NCI-H446 treated with DMSO at 0.1 percent for 48 hours (cell line): Measurements from ENCODE around the gene RAC2.
"Not testable (repeated sequence)": the region's sequence is repeated elsewhere in the genome, so short reads cannot be mapped to it uniquely, and the experiment has no call there.

Source experiments
- DNase-seq: peaks from one replicate; lab custom pipeline; 2025; lab: John Stamatoyannopoulos, UW

RAC2 gene

DNA sequence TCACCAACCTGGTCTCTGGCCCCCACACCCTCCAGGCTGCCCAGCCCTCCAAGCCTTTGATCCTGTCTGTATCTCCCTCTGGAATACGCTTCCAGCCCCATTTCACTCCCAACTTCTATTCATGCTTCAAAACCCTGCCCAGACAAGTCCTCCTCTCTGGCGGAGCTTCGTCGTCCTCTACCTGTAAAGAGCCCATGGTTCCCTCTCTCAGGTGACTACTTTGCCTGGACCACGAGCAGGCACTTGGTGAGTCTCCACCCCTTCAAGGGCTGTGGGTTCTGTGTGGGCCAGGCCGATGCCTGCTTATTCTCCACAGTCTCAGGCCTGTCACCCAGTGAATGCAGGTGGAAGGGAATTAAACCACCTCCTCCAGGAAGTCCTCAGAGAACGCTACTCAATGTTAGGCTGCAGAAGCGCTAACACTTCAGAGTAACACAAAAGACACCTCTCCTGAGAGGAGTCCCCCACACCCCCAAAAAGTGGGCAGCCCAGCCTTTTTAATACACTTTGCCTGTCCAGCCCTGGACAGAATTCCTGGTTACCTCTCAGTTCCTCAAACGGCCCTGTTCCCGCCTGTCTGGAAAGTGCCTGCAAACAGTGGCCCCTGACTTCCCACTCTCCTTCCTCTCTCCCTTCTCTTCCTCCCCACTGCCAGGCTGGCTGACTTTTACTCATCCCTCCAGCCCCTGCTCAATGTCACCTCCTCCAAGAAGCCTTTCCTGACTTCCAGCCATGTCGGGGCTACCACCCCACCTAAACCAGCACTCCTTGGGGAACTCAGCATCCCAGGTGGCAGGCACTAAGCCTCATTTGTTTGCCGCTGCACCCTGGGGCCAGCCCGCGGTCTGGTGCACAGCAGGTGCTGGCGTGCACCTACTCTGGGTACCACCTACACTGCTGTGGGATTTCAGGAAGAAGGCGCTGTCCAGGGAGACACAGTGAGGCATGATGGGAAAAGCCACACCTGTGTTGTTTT is 9.0 kb downstream of the RAC2 start:
- no peak for DNase-seq

DNA sequence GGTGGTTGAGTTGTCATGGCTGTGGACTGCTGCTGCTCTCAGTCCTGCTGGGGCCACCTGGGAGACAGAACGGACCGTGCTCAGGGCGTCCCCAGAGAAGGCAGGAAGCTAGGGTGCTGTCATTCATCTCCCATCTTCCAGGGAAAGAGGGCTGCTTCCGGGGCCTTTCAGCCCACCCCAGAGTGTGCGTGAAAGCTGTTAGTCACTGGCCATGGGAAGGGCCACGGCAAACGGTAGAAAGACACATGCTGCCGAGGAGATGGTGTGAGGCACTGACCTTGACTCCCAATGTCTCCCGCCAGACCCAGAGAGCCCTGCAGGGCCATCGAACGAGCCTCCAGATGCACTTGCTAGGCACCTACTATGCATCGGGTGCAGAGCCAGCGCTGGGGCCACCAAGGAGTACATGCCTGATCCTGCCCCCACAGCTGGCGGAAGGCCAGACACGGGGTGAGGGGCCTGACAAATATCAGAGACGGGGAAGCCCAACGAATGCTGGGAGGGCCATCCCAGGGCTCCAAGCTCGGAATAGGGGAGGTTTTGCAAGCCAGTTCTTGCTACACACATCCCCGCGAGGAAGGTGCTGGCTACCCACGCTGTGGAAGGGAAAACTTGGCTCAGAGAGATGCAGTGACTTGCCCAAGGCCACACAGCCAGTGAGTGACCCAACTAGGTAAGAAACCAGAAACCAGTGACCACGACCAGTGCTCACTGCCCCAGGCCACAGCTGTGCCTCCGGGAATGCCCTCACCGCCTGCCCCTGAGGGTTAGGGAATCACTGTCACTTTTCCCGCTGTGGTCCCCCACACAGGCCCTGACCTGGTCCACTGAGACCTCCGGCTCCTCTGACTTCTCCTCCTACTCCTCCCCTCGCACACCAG is 10.1 kb downstream of the RAC2 start:
- no peak for DNase-seq

- DNase-seq = not testable (repeated sequence)
Observed at GRCh38 chr22:37233371-37233750, 10.7 kb downstream of the RAC2 start.

DNA sequence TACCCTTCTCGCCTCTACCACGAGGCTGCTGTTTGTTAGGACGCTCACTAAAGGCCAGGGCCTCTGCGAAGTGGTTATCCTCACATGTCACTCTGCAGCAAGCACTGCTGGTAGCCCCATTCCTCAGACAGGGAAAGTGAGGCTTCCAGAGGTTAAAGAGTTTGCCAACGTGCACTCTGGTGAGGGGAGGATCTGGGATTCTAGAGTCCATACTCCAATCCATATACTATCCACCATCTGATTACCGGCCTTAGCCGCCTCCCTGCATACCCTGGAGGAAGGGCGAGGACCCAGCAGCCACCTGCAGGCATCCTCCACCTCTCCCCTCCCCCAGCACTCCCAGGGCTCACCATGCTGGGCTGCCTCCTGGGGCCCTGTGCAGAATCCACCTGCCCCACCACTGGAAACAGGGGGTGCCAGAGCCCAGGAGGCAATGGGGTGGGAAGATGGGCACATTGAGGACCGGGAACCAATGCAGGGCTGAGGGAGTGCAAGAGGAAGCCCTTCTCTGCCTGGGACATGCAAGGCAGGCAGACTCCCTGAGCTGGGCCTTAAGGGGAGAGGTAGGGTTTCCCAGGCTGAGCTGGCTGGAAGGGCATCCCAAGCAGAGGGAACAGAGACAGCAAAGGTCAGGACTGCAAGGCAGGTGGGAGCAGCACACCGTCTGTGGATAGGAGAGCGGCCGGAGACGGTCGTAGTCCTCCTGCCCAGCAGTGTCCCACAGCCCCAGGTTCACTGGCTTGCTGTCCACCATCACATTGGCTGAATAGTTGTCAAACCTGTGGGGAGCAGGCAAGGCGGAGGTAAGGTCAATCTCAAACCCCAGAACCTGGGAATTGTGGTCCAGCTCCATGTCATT is 11.7 kb downstream of the RAC2 start:
- no peak for DNase-seq

DNA sequence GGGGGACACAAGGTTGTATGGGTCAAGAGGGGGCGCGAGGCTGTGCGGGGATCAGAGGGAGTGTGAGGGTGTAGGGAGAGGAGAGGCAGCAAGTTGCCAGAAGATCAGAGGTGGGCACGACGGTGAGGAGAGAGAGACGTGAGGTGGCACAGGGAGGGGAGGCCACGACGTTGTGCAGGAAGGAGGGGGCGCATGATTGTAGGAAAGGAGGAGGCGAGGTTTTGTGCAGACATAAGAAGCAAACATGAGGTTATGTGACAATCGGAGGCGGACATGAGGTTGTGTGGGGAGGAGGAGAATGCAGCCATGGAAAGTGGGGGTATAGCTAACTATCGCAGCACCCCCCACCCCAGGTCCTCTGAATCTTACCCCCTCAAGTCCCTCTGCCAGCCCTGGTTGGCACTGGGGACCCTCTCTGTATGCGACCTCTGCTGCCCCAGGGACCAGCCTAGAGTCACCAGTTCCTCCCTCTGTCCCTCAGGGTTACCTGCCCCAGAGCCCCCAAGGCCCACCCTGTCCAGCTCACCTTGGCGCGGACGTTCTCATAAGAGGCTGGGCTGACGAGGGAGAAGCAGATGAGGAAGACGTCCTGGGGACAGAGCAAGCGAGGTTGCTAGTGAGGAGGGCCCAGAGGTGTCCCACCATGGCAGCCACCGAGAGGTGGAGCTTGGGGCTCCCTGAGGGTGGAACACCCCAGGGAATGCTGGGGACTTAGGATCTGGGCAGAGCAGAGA is 12.5 kb downstream of the RAC2 start:
- DNase-seq = no peak

DNA sequence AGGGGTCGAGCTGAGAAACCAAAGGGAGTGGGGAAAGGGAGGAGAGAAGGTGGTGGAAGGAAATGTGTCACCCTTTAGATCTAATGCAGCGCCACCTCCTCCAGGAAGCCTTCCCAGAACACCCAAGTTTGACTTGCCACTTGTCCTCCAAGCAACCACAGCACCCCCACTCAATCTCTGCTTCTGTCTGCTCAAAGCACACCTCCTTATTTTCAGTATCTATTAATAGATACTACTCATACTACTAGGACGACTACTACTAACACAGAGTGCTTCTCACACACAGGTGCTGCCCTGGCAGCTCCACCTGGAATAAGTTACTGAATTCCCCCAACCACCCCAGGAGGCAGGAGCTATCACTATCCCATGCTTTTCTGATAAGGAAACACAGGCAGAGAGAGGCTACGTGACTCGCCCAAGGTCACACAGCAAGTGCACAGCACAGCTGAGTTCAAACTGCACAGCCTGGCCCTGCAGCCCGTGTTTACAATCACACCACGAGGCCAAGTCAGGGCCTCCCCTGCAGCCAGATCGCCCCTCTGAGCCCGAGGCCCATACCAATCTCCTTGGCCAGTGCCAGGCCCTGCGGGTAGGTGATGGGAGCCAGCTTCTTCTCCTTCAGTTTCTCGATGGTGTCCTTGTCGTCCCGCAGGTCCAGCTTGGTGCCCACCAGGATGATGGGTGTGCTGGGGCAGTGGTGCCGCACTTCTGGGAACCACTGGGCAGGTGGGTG is 13.2 kb downstream of the RAC2 start:
- no peak for DNase-seq

GRCh38 chr22:37229805-37230672 is 14.0 kb downstream of the RAC2 start:
- no peak for DNase-seq

- no peak for DNase-seq
Observed at GRCh38 chr22:37229012-37229804, 14.9 kb downstream of the RAC2 start.

GRCh38 chr22:37228106-37229011 is 15.7 kb downstream of the RAC2 start:
- no peak for DNase-seq

DNA sequence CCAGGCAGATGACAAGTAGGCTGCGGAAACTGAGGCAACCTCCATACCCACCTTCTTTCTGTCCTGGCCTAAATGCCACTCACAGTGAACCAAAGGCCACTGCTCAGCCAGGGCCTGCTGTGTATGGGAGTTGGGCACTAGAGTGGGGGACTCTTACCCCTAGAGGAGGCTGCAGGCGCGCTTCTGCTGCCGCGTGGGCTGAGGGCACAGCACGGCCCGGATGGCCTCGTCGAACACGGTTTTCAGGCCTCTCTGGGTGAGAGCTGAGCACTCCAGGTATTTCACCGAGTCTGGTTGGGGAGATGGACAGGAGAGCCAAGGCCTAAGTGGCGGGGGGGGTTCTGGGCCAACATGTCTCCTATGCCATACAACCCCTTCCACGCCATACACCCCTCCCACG is 17.6 kb downstream of the RAC2 start:
- DNase-seq = no peak

- DNase-seq = no peak
Observed at GRCh38 chr22:37226087-37226486, 18.0 kb downstream of the RAC2 start.

- no peak for DNase-seq
Observed at GRCh38 chr22:37225481-37225880, 18.6 kb downstream of the RAC2 start.

GRCh38 chr22:37224757-37225420 is 19.2 kb downstream of the RAC2 start:
- DNase-seq = no peak

- DNase-seq = no peak
Observed at GRCh38 chr22:37223965-37224551, 20.0 kb downstream of the RAC2 start.

- no peak for DNase-seq
Observed at GRCh38 chr22:37222440-37222971, 21.6 kb downstream of the RAC2 start.
